HS-5 (cell line): ENCODE data around the gene ARHGAP10.

Experiments used
- DNase-seq: peaks from one replicate; pipeline ENCODE4 v3.0.0-alpha.2; 2012; ENCODE audit warnings: low read depth

The ARHGAP10 gene

DNA sequence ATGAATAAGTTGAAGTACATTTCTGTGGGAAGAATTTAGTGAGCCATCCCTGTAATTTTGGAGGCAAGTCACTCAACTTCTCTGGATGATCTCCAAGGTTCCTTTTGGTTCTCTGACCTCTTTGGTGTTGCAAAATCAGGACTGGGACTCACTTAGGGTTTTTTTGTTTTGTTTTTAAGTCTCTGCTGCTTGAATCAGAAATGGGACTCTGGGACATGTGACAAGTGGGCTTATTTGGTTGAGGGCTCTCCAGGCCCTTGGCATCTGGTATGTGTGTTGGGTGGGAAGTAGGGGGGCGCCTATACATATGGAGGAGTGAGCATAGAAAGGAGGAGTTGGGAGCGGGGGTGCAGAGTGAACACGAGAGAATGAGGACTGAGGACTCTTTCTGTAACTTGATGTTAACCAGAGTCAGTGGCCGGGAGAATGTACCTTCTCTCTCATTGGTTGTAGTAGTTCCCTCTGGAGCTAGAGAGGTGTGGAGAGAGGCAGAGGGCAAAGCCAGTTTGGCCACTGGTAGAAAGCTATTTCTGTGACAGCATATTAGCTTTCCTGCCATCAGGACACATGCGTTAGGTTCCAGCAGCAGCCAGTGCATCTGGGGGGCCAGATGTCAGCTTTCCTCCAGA is 1.9 kb downstream of the ARHGAP10 start:
- DNase-seq: no peak

DNA sequence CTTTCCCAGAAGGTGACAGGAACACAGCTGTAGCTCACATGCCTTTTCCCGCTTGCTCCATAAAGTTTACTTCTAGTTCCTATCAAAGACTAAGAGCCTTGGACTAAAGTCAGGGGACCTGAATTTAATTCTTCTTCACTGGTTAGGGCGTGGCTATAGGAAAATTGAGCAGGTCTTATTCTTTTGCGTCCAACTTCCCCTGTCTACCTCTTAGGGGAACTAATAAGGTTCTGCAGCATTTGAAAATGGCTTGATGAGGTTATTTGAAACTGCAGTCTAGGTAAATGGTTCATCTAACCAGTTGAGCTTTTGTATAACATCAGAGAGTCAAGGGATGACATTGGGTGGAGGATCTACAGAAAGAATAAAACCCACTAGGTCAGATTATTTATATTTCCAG is 2.6 kb downstream of the ARHGAP10 start:
- DNase-seq: no peak

DNA sequence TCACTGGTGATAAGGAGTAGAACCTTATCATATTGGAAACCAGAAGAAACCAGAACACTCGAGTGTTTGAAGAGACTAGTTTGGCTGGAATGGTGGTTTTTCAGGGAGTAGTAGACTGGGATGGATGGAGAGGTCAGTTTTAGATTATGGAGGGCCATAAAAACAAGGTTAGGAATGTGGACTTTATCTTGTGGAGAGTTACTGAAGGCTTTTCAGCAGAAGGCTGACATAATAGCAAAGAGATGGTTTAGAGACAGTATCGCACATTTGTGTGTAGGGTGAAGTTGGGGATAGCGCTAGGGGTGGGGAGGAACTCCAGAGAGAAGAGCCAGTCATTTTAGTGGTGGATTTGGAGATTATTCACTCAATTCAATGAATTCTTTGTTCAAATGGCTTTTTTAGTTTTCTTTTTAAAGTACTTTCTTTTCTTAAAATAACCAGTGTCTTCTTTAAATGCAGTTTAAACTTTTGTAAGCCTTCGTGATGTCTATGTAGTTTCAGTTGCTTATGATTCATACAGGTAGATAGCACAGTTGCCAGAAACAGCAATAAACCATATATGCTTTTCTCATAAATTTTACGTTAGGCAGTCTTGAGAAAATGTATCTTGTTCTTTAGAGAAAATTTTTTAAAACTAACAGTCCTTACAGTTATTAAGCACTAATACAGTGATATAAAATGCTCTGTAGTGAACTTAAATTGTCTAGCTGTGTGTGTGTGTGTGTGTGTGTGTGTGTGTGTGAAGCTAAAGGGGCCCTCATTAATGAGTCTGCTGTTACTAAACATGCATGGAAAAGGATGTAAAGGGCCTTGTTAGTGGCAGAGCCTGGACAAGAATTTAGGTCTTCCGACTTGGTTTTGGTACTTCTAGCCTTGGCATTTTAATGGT is 3.8 kb downstream of the ARHGAP10 start:
- no peak for DNase-seq

DNA sequence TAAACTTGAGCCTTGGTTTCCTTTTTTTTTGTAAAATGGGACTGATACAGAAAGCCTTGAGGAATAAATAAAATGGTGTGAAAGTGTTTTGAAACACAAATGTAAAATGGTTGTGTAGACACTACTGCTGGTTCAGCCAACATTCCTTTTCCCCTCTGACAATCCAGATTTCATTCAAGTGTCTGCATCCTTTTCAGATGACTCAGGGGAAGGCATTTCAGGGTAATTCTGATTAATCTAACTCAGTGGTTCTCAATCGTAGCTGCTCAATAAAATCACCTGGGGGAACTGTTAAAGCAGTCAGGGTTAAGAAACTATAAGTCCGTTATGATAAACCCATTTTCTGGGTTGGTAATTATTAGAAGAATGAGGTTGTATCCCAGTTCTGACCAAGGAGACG is 4.6 kb downstream of the ARHGAP10 start:
- peak; percentile 72 for DNase-seq

DNA sequence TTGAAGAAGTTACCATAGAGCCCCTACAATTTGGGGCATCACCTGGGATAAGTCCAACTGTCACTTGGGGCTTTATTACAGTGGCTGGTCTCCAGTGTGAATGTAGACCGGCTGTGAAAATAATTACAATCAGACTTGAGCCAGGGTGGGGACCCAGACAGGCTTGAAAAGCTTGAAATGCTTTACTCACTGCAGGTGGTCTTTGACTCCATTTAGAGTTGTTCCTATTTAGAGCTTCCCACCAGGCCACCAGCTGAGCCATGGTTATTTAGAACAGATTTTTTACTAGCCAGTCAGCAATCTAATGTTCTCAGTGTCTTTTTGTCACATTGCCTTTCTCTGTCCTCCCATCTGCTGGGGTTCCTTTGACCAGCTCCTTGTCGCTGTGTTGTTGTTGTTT is 5.7 kb downstream of the ARHGAP10 start:
- no peak for DNase-seq

DNA sequence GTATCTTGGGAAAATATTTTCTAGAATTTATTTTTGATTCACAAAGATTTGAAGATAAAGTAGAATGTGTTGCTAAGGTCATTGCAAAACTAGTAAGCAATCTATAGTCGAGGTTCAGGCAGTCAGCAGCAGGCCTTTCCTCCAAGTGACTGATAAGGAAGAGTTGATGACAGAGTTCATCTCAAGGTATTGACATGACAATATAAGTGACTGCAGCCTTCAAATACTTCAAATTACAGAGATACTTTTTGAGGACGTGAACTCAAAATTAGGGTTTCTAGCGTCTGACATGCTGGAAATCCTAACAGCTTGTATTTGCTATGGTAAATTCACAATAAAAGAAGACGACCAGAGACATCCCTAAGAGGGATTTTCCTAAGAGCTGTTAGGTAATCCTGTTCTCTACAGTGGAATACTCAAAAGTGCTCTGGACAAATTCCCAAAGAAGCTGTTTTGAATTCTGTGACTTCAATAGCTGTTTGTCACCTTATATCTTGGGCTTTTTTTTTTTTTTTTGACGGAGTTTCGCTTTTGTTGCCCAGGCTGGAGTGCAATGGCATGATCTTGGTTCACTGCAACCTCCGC is 7.4 kb downstream of the ARHGAP10 start:
- no peak for DNase-seq

DNA sequence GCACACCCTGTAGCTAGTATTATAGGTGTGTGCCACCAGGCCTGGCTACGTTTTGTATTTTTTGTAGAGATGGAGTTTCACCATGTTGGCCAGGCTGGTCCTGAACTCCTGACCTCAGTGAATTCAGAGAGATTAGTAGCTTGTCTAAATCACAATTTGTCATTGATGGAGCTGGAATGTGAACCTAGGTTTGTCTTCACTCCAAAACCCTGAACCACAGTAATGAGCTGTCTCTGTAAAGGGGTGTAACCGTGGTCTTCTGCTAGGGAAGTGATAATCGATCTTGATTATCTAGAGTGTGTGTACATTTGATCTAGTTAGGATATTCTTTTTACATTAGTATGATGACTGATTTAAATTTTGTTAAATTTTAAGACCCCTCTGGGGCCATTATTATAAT is 8.3 kb downstream of the ARHGAP10 start:
- DNase-seq: no peak

DNA sequence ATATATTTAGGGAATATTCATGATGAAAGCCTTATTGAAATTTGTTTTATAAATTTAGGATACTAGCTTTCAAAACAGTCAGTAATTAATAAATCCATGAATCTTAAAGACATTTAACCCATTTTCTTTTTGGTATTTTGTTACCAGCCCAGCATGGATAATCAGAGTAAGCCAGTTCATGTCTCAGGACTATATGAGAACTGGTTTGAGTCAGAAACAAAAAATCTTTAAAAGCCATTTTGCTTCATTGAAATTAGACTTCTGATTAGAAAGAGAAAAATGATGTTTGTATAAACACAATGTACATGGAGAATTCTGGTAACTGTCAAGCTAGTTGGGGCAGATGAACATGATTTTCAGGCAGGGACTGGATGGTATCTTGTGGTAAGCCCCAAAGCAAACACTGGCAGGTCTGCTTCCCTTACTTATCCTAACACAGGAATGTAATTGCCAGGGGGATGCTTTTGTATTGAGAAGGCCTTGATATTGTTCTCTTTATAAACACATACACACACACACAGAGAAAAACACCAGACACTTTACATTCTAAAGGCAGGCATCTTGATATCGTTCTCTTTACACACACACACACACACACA is 9.4 kb downstream of the ARHGAP10 start:
- DNase-seq: no peak

DNA sequence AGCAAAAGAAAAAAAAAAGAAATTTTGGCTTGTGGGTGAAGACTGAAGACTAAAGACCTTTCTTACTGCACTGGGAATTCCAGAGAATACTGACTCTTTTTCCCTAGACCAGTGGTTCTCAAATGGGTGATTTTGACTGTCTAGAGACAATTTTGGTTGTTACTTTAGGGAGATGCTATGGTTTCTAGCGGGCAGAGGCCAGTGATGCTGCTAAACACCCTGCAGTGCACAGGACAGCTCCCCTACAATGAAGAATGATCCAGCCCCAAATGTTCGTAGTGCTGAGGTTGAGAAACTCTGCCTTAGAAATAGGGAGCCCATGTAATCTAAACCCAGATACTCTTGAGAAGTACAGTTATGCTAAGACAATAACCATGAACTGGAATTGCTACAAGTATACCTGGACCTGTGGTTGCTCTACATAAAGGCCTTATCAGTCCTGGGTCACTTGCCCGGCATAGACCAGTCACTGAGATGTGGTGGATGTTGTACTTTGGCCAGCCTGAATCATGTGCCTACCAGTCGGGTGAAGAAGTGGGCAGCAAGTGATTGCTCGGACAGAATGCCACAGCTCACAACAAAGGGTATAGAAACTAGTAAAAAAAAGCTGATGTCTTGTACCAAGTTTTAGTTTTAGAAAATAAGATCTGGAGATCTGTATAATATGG is 16.0 kb downstream of the ARHGAP10 start:
- no peak for DNase-seq

DNA sequence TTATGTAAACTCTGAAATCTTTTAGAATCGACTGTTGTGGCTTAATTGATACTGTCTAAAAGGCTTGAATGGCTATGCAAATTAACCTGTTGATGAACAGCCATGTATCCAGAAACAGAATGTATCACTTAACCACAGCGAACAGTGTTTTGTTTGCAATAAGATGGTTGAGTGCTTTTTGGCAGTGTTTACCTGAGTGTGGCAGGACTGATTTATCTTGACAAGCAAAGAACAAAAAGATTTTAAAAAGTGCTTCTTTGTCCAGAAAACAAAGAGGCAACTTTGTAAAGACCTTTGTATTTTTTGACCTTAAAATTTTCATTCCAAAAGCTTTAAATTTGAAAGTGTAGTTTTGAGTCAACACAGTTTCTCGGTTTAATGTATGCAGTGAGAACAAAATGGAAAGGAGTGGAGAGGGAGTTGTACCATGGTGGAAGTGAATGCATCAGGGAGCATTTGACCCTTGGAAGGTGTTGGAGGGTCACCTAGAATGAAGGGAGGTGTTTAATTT is 18.0 kb downstream of the ARHGAP10 start:
- DNase-seq: no peak

DNA sequence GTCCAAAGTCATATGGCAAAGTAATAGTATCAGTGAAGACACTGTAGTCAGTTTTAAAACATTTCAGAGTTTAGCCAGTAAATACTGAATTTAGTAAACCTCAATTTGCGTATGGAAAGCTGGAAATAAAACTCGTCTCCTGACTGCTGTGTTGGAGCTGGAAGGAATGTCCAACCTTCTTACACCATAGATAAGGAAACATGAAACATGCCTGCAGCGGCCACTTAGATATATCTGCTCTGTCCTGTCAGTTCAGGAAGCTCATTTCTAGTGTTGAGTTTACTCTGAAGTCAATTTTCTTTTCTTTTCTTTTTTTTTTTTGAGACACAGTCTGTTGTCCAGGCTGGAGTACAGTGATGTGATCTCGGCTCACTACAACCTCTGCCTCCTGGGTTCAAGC is 21.2 kb downstream of the ARHGAP10 start:
- no peak for DNase-seq

DNA sequence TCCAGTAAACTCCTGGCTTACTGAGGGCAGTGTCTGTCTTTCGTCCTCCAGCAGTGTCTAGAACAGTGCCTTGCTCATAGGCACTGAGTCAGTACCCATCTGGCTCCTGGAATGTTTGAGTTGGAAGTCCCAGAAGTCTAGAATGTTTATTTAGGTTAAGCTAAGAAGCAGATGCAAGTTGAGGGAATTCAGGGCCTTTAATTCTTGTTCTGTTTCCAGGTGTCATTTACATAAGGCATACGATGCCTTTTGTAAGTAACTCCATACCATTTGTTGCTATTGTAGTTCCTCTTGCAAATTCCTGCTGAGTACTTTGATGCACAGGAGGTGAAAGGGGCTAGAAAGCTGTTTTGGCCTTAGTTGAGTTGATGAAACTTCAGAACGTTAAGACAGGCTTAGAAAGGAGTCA is 22.2 kb downstream of the ARHGAP10 start:
- no peak for DNase-seq

DNA sequence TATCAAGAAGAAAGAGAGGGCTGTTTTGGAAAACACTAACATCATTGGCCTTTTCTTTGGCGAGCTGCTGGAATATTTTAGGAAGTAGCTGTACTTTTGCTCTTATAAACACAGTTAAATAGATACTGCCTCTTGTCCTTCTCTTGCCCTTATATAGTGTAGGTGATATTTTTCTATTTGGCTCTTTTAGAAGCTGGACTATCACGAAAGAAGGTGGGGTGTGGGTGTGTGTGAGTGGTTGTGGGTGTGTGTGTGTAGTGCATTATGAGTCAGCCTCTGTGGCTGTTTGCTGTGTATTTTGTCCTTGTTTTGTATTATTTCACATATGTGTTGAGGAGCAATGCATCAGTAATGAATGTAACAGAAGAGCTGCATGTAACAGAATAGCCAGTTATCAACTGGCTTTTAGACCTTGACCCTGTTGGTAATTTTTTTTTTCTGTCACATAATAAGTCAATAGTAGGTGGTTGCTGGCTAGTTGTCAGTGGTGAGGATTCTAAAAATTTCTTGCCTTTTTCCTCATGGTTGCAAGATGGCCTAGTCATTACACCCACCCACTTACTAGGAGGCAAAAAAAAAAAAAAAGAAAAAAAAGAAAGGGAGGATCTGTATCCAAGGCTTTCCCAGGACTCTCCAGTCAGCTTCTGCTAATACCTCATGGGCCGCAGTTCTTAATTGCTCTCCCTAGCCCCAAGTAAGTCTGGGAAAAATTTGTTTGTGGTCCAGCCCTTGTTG is 23.8 kb downstream of the ARHGAP10 start:
- DNase-seq: no peak

DNA sequence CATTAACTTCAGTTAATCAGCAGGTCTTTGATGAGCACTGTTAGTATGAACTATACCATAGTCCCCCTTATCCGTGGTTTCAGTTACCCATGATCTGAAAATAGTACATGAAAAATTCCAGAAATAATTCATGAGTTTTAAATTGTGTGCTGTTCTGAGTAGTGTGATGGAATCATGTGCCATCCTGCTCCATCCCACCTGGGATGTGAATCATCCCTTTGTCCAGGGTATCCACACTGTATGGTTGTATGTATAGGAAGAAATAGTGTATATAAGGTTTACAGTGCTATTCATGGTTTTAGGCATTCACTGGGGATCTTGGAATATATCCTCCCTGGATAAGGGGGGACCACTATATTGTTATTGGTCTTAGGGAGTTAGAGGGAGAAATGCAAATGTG is 24.5 kb downstream of the ARHGAP10 start:
- DNase-seq: no peak

DNA sequence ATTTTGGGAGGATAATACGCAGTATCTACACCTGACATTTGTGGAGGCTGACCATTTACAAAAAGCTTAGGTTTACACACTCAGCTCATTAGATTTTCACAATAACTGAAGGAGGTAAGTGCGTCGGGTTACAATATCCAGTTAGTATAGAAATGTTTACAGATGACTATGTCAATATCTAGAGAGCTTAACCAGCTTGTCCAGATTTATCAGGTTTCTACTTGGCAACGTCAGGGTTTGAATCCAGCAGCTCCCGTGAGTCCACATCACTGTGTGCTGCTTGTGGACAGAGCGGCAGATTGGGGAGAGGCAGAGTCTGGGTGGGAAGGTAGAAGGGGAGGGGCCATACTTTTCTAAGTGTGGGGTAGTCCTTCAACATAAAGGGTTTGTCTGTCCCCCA is 28.3 kb downstream of the ARHGAP10 start:
- DNase-seq: no peak

DNA sequence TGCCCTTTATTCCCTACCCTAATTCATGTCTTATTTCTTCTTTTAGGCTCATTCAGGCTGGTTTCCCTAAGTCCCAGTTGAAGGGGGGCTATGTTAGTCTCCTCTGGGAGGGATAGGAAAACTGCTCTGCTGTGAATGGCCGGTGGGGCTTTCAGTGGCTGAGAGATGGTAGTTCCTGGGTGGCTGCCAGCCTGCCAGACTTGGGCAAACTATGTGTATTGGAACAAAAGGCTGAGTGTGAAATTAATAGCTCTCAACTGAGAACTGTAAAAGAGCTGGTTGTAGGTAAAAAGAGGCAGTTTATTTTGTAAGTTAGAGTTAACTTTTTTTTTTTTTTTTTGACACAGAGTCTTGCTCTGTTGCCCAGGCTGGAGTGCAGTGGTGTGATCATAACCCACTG is 28.8 kb downstream of the ARHGAP10 start:
- DNase-seq: no peak

DNA sequence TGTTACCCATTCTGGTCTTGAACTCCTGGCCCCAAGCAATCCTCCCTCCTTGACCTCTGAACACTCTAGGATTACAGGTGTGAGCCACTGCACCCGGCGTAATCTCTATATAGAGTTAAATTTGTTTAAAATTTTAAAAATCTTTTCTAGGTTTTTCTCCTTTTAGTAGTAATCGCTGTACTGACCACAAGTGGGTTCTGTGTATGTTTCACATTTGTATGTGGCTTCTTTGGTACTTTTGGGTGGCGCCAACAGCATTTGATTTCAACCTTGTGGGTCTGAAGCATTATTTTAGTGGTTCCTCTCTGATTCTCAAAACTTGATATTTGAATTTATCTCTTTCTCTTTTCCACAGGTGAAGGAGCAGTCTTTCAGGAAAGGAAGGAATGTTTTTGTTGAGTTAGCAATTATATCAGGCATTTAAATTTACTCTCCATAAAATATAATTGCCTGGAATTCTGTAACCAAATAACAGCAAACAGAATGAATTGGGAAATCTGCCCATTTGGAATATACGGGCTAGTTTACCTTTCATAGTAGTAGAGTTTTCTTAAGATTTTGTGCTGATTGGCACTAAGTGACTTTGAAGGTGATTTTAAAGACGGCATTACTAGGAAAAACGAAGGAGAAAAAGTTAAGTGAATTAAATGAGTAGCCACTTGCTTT is 29.5 kb downstream of the ARHGAP10 start:
- no peak for DNase-seq

DNA sequence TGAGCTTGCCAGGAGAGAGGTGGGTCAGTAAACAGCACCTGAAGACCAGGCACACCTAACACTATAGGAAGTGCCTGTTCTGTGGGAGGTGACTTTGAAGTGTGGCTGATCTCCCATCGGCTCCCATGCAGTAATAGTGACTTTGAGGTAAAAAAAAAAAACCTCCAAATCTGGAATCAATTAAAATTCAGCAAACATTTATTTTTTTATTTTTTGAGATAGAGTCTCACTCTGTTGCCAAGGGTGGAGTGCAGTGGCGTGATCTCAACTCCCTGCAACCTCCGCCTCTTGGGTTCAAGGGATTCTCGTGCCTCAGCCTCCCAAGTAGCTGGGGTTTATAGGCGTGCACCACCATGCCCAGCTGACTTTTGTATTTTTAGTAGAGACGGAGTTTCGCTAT is 32.4 kb downstream of the ARHGAP10 start:
- DNase-seq: no peak

DNA sequence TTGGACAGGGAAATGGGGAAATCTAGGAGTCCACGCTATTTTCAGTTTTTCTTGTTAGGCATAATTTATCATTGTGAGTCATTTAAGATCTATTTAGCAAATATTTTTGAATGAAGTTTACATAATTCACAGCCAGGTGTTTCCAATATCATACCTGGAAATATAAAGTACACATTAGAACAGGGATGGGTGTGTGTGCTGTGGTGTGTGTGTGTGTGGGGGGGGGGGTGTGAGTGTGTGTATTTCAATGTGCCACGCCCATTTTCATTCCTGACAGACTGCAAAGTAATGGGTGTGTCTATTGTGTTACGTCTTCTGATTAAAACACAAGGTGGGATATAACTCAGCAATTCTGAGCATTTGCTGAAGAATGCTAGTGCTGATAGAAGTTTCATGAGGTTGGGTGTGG is 33.2 kb downstream of the ARHGAP10 start:
- no peak for DNase-seq

DNA sequence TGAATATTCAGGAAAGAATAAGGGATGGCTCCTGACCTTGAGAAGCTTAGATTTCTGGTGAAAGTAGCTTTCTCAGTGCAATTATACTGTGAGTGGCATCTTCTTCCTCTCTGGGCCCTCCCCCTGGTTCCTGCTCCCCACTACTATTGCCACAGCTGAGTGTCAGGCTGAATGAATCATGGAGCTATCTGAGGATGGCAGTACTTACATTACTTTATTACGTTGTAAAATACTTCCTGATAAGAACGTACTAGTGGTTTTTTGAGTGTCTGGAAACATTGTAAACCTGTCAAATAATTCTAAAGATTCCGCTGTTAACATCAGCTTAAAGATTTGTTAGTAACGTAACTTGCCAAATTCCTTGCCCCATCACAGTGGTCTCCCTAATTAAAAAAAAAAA is 36.2 kb downstream of the ARHGAP10 start:
- peak; percentile 59 for DNase-seq

DNA sequence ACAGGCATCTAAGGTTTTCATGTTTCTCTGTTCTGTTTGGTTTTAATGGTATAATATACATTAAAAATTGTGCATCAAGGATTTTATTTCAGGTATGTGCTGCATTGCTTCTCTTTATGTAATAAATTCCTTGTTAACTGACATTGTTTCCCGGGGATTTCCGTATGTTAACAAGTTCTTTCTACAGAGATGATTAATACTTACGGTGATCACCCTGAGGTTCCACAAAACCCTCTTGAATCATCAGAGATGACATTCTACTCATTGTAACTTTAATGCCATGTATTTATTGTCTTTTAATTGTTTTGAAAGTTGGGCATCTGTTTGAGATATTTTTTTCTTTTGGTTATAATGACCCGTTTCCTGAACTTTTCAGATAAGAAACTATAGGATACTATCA is 37.5 kb downstream of the ARHGAP10 start:
- no peak for DNase-seq
